OCI-LY7 (cell line): Measurements from ENCODE around the gene SGK1. TPM values are rescaled to one million over a fixed set of nuclear protein-coding genes. Genes with fewer than 3 reads are reported as not detected.

ENCODE experiments used
- BruUV-seq: library from RNA; stranded (reverse); fragments of 400-500 nt; replicated peaks from 2 replicates; lab custom pipeline; 2021; lab: Mats Ljungman, UMichigan
- CTCF ChIA-PET: fragments of 300-600 bp; sonication (Branson Sonifier 250); formaldehyde crosslinking; loops from one replicate; lab custom pipeline; 2022; ENCODE audit warnings: antibody characterized with exemption; ENCODE audit not compliant: unreplicated experiment; lab: Charles Lee
- POLR2A ChIA-PET: fragments of 300-600 bp; sonication (Branson Sonifier 250); formaldehyde crosslinking; loops from one replicate; lab custom pipeline; 2022; ENCODE audit warnings: antibody characterized with exemption; lab: Charles Lee
- DNase-seq: peaks from one replicate; pipeline ENCODE4 v3.0.0-alpha.2; 2015; ENCODE audit warnings: low spot score
- H2AFZ ChIP-seq: fragments of 200-600 bp; sonication (generic), shearing (Covaris generic); 2 replicates; pipeline ENCODE4 v1.6.1; 2014; ENCODE audit warnings: mild to moderate bottlenecking, antibody characterized with exemption, low read length, moderate library complexity
- H3K27ac ChIP-seq: fragments of 200-600 bp; sonication (generic); 2 replicates; pipeline ENCODE4 v1.5.1; 2014; ENCODE audit warnings: mixed run types, low read depth, mild to moderate bottlenecking, moderate library complexity, low read length, inconsistent platforms; ENCODE audit not compliant: poor library complexity, severe bottlenecking
- H3K36me3 ChIP-seq: fragments of 200-600 bp; sonication (generic); 2 replicates; pipeline ENCODE4 v1.6.1; 2014; ENCODE audit warnings: mild to moderate bottlenecking, antibody characterized with exemption, low read length, moderate library complexity, mixed read lengths; ENCODE audit not compliant: insufficient read depth
- H3K4me1 ChIP-seq: fragments of 200-600 bp; sonication (generic); 2 replicates; pipeline ENCODE4 v1.5.1; 2014; ENCODE audit warnings: mild to moderate bottlenecking, low read length; ENCODE audit not compliant: insufficient read depth, poor library complexity, severe bottlenecking
- H3K4me2 ChIP-seq: fragments of 200-600 bp; sonication (generic); 2 replicates; pipeline ENCODE4 v1.6.1; 2014; ENCODE audit warnings: mild to moderate bottlenecking, low read length
- H3K4me3 ChIP-seq: fragments of 200-600 bp; sonication (generic); 2 replicates; pipeline ENCODE4 v1.5.1; 2014; ENCODE audit warnings: mild to moderate bottlenecking, low read depth, low read length; ENCODE audit not compliant: poor library complexity, severe bottlenecking
- H3K79me2 ChIP-seq: fragments of 200-600 bp; sonication (generic); 2 replicates; pipeline ENCODE4 v1.6.1; 2016; ENCODE audit warnings: low read depth, mild to moderate bottlenecking, low read length, moderate library complexity, mixed read lengths; ENCODE audit not compliant: insufficient read depth
- H3K9me2 ChIP-seq: fragments of 200-600 bp; sonication (generic); 2 replicates; pipeline ENCODE4 v1.6.1; 2016; ENCODE audit warnings: mild to moderate bottlenecking, low read length, mixed read lengths; ENCODE audit not compliant: insufficient read depth
- H3K9me3 ChIP-seq: fragments of 200-600 bp; sonication (generic); 2 replicates; pipeline ENCODE4 v1.6.1; 2014; ENCODE audit warnings: mild to moderate bottlenecking, mixed run types, low read length, mixed read lengths
- H4K20me1 ChIP-seq: fragments of 200-600 bp; sonication (generic); 2 replicates; pipeline ENCODE4 v1.6.1; 2014; ENCODE audit warnings: mild to moderate bottlenecking, antibody characterized with exemption, low read length, moderate library complexity, mixed read lengths; ENCODE audit not compliant: insufficient read depth
- CTCF ChIP-seq: fragments of 200-600 bp; sonication (generic); conservative IDR thresholded peaks from 2 replicates; pipeline ENCODE4 v1.5.1; 2014; ENCODE audit warnings: mild to moderate bottlenecking, antibody characterized with exemption, low read length, moderate library complexity, mixed read lengths
- EZH2phosphoT487 ChIP-seq: fragments of 200-600 bp; sonication (generic); IDR thresholded peaks from 2 replicates; pipeline ENCODE4 v1.6.1; 2018; ENCODE audit warnings: low read depth, borderline replicate concordance, mild to moderate bottlenecking, mixed run types, antibody characterized with exemption, low read length, moderate library complexity, mixed read lengths
- intact Hi-C: fragments of 100-400 bp; cut with micrococcal nuclease; formaldehyde crosslinking; loops from one replicate; pipeline ENCODE4 v1.10.0; 2022; ENCODE audit not compliant: unreplicated experiment
- total RNA-seq, 2 experiments: library from RNA; depleted of rRNA in 1 of 2; stranded (reverse); fragments of >200 nt in 1 of 2; shearing (Covaris generic) in 1 of 2; gene quantifications; 2 replicates each; pipeline ENCODE4 v1.2.3, GENCODE V29; 2014 to 2022

Gene SGK1
- total RNA-seq, 2 experiments from 2014 or later: 5.2 to 27.6 TPM

GRCh38 chr6:134346932-134347545 lies 29.1 kb upstream of the SGK1 start:
- no peak overlapping the region for H3K4me3 ChIP-seq
- H3K27ac ChIP-seq: no peak overlapping the region
- no peaks in the 10 kb centered on the region for H3K79me2 ChIP-seq
- DNase-seq: no peak
- H3K9me2 ChIP-seq: no peaks in the 10 kb centered on the region
- H4K20me1 ChIP-seq: no peaks in the 10 kb centered on the region
- intact Hi-C loops: no loop called here
- ChIA-PET CTCF (no interaction called here), POLR2A (interaction anchor here (0.6 to 0.7 kb wide), 3 partner anchors 46 to 651 kb away, joined by 3 to 6 read pairs (median 3); no protein-coding TSS in a partner anchor)
- H3K4me2 ChIP-seq: no peak overlapping the region
- H3K4me1 ChIP-seq: no peaks in the 10 kb centered on the region
- no TSS peak for BruUV-seq
- TF ChIP-seq CTCF (no peak), EZH2phosphoT487 (no peak)
- H3K9me3 ChIP-seq: no peaks in the 10 kb centered on the region
- H2AFZ ChIP-seq: no peak overlapping the region
- H3K36me3 ChIP-seq: no peaks in the 10 kb centered on the region

GRCh38 chr6:134345789-134346188 lies 27.9 kb upstream of the SGK1 start:
- no peak overlapping the region for H3K4me2 ChIP-seq
- H3K36me3 ChIP-seq: no peaks in the 10 kb centered on the region
- CTCF ChIA-PET: no interaction called here
- intact Hi-C loops: no loop called here
- no peak overlapping the region for H2AFZ ChIP-seq
- POLR2A ChIA-PET: no interaction called here
- H3K79me2 ChIP-seq: no peaks in the 10 kb centered on the region
- H3K4me1 ChIP-seq: no peaks in the 10 kb centered on the region
- DNase-seq: no peak
- no peak overlapping the region for H3K4me3 ChIP-seq
- H4K20me1 ChIP-seq: no peaks in the 10 kb centered on the region
- BruUV-seq: no TSS peak
- TF ChIP-seq EZH2phosphoT487: no peak
- no peak for TF ChIP-seq CTCF
- no peak overlapping the region for H3K27ac ChIP-seq
- no peaks in the 10 kb centered on the region for H3K9me3 ChIP-seq
- H3K9me2 ChIP-seq: no peaks in the 10 kb centered on the region

GRCh38 chr6:134343066-134343465 lies 25.2 kb upstream of the SGK1 start:
- Histone ChIP-seq H3K4me1 (no peaks in the 10 kb centered on the region), H3K4me3 (no peak overlapping the region), H3K36me3 (no peaks in the 10 kb centered on the region), H2AFZ (no peak overlapping the region), H3K9me3 (no peaks in the 10 kb centered on the region), H3K9me2 (no peaks in the 10 kb centered on the region), H3K4me2 (no peak overlapping the region), H3K79me2 (no peaks in the 10 kb centered on the region), H3K27ac (no peak overlapping the region), H4K20me1 (no peaks in the 10 kb centered on the region)
- no peak for DNase-seq
- CTCF ChIA-PET: no interaction called here
- intact Hi-C loops: no loop called here
- no peak for TF ChIP-seq EZH2phosphoT487
- no peak for TF ChIP-seq CTCF
- no TSS peak for BruUV-seq
- POLR2A ChIA-PET: no interaction called here
